GM18870 (cell line): ENCODE measurements around the gene MAP4.
"Not testable (repeated sequence)": the region's sequence is repeated elsewhere in the genome, so short reads cannot be mapped to it uniquely, and the experiment has no call there.

Experiments
- ATAC-seq: cut with Tn5 transposase; IDR thresholded peaks from one replicate; pipeline ENCODE4 v1.9.1; 2021; ENCODE audit warnings: moderate library complexity; ENCODE audit not compliant: unreplicated experiment

MAP4 gene

GRCh38 chr3:48014358-48014757 is 1.9 kb downstream of the MAP4 start:
- no peak for ATAC-seq

- no peak for ATAC-seq
Observed at GRCh38 chr3:48013288-48013980, 2.8 kb downstream of the MAP4 start.

- no peak for ATAC-seq
Observed at GRCh38 chr3:48012659-48013058, 3.6 kb downstream of the MAP4 start.

GRCh38 chr3:48008066-48008465 is 8.2 kb downstream of the MAP4 start:
- not testable (repeated sequence) for ATAC-seq

- not testable (repeated sequence) for ATAC-seq
Observed at GRCh38 chr3:48007361-48007760, 8.9 kb downstream of the MAP4 start.

GRCh38 chr3:48006794-48007193 is 9.4 kb downstream of the MAP4 start:
- ATAC-seq: not testable (repeated sequence)

GRCh38 chr3:48004694-48005093 is 11.5 kb downstream of the MAP4 start:
- ATAC-seq: no peak

- ATAC-seq: no peak
Observed at GRCh38 chr3:48002787-48003186, 13.4 kb downstream of the MAP4 start.

GRCh38 chr3:48001991-48002390 is 14.2 kb downstream of the MAP4 start:
- no peak for ATAC-seq

- no peak for ATAC-seq
Observed at GRCh38 chr3:48000212-48000611, 16.0 kb downstream of the MAP4 start.

GRCh38 chr3:47996440-47996839 is 19.8 kb downstream of the MAP4 start:
- ATAC-seq: no peak

- ATAC-seq: no peak
Observed at GRCh38 chr3:47994180-47994579, 22.0 kb downstream of the MAP4 start.

- ATAC-seq: no peak
Observed at GRCh38 chr3:47991341-47991740, 24.9 kb downstream of the MAP4 start.

GRCh38 chr3:47989981-47990440 is 26.2 kb downstream of the MAP4 start:
- ATAC-seq: no peak

GRCh38 chr3:47985381-47985780 is 30.8 kb downstream of the MAP4 start:
- no peak for ATAC-seq

GRCh38 chr3:47984075-47984728 is 32.0 kb downstream of the MAP4 start:
- ATAC-seq: no peak

- no peak for ATAC-seq
Observed at GRCh38 chr3:47980795-47981194, 35.4 kb downstream of the MAP4 start.

- no peak for ATAC-seq
Observed at GRCh38 chr3:47979070-47979469, 37.1 kb downstream of the MAP4 start.

GRCh38 chr3:47978386-47978785 is 37.8 kb downstream of the MAP4 start:
- no peak for ATAC-seq

- no peak for ATAC-seq
Observed at GRCh38 chr3:47976135-47976732, 40.0 kb downstream of the MAP4 start.

GRCh38 chr3:47974974-47975470 is 41.2 kb downstream of the MAP4 start:
- ATAC-seq: no peak

GRCh38 chr3:47971081-47971480 is 45.1 kb downstream of the MAP4 start:
- no peak for ATAC-seq
